HG03342 (cell line): ENCODE results near the gene KRT31.
"Not testable (repeated sequence)": the region's sequence is repeated elsewhere in the genome, so short reads cannot be mapped to it uniquely, and the experiment has no call there.

Experiments used
- ATAC-seq: cut with Tn5 transposase; IDR thresholded peaks from one replicate; pipeline ENCODE4 v1.9.1; 2021; ENCODE audit warnings: mild to moderate bottlenecking, moderate library complexity; ENCODE audit not compliant: unreplicated experiment

Gene KRT31

GRCh38 chr17:41396996-41397660 is at the start of gene KRT31:
Gene KRT31, minus strand, starts transcription at chr17:41397608. Its CDS starts 69 bp downstream, at chr17:41397539.
- ATAC-seq: no peak

- ATAC-seq: no peak
These were observed 49.4 kb upstream of the KRT31 start for GRCh38 chr17:41446806-41447205.

DNA sequence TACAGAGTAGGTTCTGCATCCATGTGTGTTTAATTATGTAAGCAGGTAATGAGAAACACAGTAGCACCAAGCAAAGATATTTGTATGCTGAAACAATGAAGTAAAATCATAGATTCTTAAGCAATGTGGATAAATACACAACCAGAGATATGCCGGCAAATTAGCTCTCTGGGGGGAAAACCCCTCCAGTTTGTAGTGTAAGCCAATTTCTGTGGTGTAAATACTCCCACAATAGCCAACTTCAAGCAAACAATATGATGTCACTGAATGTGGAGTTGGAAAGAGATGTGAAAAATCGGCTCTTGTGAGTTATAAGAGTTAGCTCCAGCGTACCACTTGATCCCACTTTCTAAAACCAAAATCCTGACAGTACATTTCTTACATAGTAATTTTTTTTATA is 47.2 kb upstream of the KRT31 start:
- ATAC-seq: no peak

DNA sequence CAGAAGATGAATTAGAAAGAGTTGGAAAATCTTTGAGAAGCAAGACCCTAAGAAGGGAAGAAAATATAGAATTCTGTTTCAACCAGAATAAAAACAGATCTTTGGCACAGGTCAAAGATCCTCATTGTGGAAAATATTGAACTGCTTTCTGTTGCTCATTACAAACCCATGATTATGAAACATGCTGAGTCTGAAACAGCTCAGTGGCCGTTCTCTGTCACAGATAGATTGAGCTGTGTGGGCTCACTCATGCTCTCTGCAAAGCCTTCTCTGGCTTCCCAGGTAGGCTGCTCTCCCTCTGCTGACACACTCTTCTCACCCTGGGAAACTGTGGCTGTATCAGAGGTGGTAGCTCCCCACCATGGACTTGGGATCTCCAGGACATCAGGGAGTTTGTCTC is 46.8 kb upstream of the KRT31 start:
- no peak for ATAC-seq

GRCh38 chr17:41442739-41443138 is 45.3 kb upstream of the KRT31 start:
- no peak for ATAC-seq

DNA sequence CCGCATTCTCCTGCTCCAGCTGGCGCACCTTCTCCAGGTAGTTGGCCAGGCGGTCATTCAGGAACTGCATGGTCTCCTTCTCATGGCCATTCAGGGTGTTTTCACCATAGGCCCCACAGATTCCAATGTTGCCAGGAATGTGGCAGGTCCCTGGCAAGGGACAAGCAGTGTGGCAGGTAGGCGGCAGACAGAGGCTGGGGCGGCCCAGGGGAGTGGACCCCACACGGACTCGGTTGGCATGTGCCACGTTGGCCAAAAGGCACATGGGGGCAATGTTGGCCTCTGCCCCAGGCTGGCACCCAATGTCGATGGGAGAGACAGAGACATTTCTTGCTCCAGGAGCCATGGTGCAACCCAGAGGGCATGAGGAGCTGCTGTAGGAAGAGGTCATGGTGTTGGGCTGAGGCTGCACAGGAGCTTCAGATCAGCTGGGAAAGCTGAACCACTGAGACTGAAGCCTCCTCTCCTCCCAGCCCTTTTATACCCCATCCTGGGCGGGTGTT is 43.2 kb upstream of the KRT31 start, which contains the start of gene KRT38:
TSS of gene KRT38 (minus strand) at position 453 of the 503 bp plus-strand sequence. CDS start at position 391, 62 bp downstream.
- ATAC-seq: no peak

DNA sequence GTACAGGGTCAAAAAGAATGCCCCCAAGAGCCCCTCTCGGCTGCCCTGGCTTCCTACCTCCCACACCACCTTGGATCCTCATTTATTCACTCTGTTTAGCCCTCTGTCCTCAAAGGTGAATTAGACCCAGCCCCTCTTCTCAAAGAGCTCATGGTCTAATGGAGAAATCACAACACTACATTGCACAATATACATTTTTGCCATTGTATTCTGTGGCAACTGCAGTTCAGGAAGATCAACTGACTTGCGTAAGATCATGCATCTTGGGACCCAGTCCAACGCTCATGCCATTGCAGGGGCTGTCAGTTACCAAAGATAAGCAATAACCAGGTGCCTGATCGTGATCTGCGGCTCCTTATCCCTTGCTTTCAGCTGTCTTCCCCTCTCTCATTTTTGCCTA is 42.0 kb upstream of the KRT31 start:
- ATAC-seq: no peak

GRCh38 chr17:41437769-41438168 is 40.4 kb upstream of the KRT31 start:
- ATAC-seq: no peak

DNA sequence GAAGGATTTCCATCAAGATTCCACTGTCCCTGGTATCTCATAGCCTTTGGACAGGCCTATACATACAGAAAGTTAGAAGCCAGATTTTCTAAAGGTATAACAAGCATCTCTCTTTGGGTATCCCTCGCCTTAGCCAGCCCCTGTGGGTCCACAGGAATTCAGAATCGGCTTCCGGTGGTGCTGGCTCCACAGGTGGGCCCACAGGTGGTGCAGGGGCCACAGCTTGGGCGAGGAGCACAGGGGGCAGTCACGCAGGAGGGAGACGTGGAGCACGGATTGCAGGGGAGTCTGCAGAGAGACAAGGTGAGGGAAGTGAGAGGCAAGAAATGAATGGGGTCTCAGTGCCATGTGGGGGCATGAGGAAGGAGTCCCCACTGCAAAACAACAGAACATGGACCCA is 39.8 kb upstream of the KRT31 start:
- no peak for ATAC-seq

- ATAC-seq: no peak
These were observed 37.0 kb upstream of the KRT31 start for GRCh38 chr17:41434415-41434814.

GRCh38 chr17:41434005-41434404 is 36.6 kb upstream of the KRT31 start:
- ATAC-seq: no peak

DNA sequence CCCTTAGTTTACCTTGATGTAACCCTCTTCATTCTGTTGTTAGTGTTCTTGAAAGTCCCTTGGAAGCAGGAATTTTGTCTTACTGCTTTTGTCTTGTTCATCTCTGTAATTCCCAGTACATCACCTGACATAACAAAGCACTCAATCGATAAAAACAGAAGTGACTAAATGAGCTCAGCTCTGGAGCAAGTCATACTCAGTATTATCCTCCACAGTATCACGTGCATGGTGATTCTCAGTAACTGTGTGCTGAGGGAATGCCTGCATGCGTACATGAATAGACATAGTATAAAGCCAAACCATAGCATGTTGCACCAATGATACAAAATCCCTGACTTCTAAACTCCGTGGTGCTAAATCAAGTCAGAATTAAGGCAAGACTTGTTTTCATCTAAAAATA is 36.2 kb upstream of the KRT31 start:
- ATAC-seq: no peak

DNA sequence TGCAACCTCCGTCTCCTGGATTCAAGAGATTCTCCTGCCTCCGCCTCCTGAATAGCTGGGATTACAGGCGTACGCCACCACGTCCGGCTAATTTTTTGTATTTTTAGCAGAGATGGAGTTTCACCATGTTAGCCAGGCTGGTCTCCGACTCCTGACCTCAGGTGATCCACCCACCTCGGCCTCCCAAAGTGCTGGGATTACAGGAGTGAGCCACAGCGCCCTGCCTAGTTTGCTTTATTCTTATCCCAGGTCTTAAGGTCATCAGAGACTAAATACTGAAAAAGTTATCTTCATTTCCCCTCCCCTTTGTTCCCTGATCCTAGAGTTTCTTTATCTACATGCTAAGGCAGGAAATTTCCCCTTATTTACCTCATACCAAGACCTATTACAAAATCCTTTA is 33.0 kb upstream of the KRT31 start:
- not testable (repeated sequence) for ATAC-seq

- ATAC-seq: no peak
These were observed 32.3 kb upstream of the KRT31 start for GRCh38 chr17:41429667-41430066.

- ATAC-seq: no peak
These were observed 31.3 kb upstream of the KRT31 start for GRCh38 chr17:41428591-41429291.

DNA sequence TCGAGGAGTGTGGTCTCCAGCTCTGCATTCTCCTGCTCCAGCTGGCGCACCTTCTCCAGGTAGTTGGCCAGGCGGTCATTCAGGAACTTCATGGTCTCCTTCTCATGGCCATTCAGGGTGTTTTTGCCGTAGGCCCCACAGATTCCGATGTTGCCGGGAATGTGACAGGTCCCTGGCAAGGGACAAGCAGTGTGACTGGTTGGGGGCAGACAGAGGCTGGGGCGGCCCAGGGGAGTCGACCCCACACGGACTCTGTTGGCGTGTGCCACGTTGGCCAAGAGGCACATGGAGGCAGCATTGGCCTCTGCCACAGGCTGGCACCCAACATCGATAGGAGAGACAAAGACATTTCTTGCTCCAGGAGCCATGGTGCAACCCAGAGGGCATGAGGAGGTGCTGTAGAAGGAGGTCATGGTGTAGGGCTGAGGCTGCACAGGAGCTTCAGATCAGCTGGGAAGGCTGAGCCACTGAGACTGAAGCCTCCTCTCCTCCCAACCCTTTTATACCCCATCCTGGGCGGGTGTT is 26.8 kb upstream of the KRT31 start, which contains the start of gene KRT37:
TSS of gene KRT37 (minus strand) at position 475 of the 525 bp plus-strand sequence. CDS start at position 413, 62 bp downstream.
- no peak for ATAC-seq

GRCh38 chr17:41422586-41422985 is 25.2 kb upstream of the KRT31 start:
- ATAC-seq: not testable (repeated sequence)

DNA sequence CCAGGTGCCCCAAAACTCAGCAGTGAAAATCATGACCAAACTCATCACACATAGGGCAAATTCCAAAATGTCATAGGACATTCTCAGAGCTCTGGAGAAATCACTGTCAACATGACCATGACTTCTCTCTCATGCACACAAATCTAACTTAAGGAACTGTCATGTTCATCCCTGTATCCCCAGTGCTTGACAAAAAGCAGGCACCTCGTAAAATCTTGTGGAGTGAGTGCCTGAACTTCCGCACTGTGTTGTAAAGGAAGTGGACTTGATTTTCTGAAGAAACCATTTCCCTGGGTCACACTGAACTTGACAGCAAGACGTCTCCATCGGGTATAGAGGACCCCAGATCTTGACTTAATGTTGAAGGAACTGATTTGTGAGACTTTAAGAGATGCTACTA is 24.2 kb upstream of the KRT31 start:
- no peak for ATAC-seq

DNA sequence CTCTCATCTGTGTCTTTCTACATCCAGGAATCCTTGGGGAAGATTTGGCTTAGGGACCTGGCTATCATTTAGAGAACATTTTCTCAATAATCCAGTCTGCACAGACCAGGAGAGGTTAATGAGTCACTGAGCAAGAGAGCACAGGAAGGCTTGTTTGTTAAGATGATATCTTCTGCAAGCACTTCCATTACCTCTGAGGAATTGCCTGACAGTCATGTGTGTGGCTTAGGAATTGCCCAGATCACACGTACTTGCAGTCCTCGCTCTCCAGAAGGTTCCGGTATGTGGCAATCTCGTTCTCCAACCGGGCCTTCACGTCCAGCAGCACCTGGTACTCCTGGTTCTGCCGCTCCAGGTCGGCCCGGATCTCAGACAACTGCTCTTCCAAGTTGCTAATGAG is 23.7 kb upstream of the KRT31 start:
- ATAC-seq: no peak

DNA sequence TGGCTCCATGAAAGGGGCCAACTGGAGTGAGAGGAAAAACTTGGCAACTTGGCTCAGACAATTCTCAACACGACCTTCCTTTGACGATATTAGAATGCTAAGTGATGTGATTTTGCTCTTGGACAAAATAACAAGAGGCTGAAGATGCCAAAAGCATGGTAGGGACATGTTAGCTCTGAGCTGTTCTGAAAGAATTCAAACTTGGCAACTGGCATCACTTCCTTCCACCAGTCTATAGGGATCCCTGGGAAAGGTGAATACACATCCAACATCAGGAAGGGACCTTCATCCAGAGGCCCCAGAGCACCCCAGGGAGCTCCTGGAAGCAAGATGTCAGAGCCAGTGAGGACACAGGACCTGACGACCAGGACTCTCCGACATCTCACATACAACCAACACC is 22.7 kb upstream of the KRT31 start:
- no peak for ATAC-seq

GRCh38 chr17:41419716-41420115 is 22.3 kb upstream of the KRT31 start:
- ATAC-seq: no peak
